Measurements from ENCODE around the gene NKTR. TPM values are rescaled to one million over a fixed set of nuclear protein-coding genes. Genes with fewer than 3 reads are reported as not detected.

NKTR gene
- total RNA-seq, 1 donor from 2014 or later: 41.7 TPM

DNA sequence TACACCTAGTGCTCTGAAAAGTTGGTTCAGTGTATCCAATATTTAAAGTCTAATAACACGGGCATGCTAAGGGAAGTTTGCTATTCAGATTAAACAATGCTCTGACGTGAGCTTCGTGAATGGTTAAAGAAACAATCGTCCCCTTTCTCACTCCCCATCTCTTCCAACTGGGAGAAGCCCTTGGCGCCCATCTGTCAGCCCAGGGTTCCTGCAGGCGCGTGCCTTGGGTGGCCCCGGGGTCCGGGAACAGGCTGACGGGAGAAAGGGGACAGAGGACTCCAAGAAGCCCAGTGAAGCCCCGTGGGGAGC is 19.1 kb upstream of the NKTR start:
- TF ChIP-seq, protein P1, sequence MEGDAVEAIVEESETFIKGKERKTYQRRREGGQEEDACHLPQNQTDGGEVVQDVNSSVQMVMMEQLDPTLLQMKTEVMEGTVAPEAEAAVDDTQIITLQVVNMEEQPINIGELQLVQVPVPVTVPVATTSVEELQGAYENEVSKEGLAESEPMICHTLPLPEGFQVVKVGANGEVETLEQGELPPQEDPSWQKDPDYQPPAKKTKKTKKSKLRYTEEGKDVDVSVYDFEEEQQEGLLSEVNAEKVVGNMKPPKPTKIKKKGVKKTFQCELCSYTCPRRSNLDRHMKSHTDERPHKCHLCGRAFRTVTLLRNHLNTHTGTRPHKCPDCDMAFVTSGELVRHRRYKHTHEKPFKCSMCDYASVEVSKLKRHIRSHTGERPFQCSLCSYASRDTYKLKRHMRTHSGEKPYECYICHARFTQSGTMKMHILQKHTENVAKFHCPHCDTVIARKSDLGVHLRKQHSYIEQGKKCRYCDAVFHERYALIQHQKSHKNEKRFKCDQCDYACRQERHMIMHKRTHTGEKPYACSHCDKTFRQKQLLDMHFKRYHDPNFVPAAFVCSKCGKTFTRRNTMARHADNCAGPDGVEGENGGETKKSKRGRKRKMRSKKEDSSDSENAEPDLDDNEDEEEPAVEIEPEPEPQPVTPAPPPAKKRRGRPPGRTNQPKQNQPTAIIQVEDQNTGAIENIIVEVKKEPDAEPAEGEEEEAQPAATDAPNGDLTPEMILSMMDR (IDR thresholded peaks at IDR 0.05): no peak
- no peaks in the 10 kb centered on the region for H3K27me3 ChIP-seq
- H3K9me3 ChIP-seq: no peaks in the 10 kb centered on the region
- intact Hi-C loops (cut with DNase I): loop anchor here (1.0 to 10.0 kb wide), 2 partner anchors 73 to 303 kb away; no protein-coding TSS in a partner anchor
- peaks cover 0 to 16% of the 10 kb centered on the region in 2 donors for H3K4me1 ChIP-seq
- H3K36me3 ChIP-seq: peaks cover 0 to 8% of the 10 kb centered on the region in 2 donors
- peak overlapping the region; percentile 84 to 90 for H3K27ac ChIP-seq
- peak overlapping the region; percentile 86 to 96 for H3K4me3 ChIP-seq
- DNase-seq (ENCODE audit: low spot score in 2 of 2): peak in 1 of 2 donors; percentile 12

DNA sequence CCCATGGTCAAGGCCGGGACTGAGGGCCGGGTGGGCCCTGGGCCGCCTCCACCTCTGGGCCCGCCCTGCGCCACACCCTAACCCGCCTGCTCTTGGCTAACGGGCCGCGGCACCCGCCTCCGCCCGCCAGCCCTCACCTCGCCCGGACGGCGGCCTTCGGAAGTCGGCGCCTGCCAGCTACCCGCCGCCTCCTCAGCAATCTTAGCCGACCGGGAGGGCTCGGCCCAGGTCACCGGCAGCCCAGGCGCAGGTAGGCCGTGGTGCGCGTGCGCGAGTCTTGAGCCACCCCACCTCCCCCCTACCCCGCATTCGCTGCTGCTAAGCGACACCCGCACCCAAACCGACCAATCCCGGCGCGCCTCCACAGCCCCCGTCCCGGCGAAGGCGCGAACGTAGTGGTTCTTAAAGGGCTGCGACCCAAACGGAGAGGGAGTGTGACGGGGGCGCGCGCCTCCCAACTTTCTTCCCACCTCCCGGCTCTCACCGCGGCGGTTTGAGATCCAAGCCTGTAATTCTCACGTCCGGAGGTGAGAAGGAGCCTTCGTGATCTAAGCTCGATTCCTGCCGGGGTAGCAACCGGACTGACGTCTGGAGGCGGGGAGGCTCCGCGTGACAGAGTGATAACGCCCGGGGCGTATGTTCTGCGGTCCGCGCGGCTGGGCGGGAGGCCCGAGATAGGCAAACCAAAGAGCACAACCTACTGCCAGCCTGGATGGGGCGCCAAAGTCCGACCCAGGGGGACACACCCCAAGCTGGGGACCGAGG is 18.6 kb upstream of the NKTR start, which contains the start of gene SEC22C:
Gene SEC22C (minus strand): TSS at position 259 of the 765 bp plus-strand sequence. CDS start 12,921 bp downstream, outside the sequence.
- DNase-seq (ENCODE audit: low spot score in 2 of 2): peak; percentile 84 to 98
- H3K27me3 ChIP-seq: no peaks in the 10 kb centered on the region
- TF ChIP-seq, protein P1 (IDR thresholded peaks at IDR 0.05): peak in 2 of 3 experiments; percentile 16 to 49
- H3K4me3 ChIP-seq: peak within 1 kb of the TSS; percentile 86 to 96
- H3K4me1 ChIP-seq: peaks cover 0 to 16% of the 10 kb centered on the region in 2 donors
- H3K9me3 ChIP-seq: no peaks in the 10 kb centered on the region
- peaks cover 0 to 8% of the 10 kb centered on the region in 2 donors for H3K36me3 ChIP-seq
- H3K27ac ChIP-seq: peak within 1 kb of the TSS; percentile 84 to 90
- intact Hi-C loops (cut with DNase I): loop anchor here (1.0 to 10.0 kb wide), 3 partner anchors 72 to 303 kb away; no protein-coding TSS in a partner anchor

DNA sequence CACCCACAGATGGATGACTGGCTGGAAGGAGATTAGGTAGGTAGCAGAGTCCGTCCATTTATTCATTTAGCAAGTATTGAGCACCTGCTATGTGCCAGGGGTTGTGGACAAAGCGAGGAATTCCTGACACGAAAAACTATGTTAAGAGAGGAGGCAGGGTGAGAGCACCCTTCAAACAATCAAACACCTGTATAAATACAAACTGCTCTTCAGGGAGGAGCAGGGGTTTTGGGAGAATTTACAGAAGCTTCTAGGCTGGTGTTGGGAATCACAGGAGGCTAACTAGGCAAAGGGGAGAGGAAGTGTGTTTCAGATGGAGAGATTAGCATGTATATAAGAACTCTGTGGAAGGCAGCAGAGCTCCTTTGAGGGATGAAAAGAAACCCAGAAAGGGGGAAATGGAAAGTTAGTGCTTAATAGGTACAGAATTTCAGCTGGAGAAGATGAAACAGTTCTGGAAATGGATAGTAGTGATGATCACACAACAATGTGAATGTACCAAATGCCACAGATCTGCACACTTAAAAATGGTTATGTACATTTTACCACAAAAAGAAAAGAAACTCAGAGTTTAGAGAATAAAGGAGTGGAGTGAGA is 17.9 kb upstream of the NKTR start:
- intact Hi-C loops (cut with DNase I): loop anchor here (2.0 to 10.0 kb wide), 2 partner anchors 164 to 302 kb away; no protein-coding TSS in a partner anchor
- TF ChIP-seq, protein P1 (IDR thresholded peaks at IDR 0.05): peak in 1 of 3 experiments; percentile 30
- H3K4me3 ChIP-seq: peak overlapping the region; percentile 86 to 96
- H3K9me3 ChIP-seq: no peaks in the 10 kb centered on the region
- H3K27ac ChIP-seq: peak overlapping the region; percentile 84 to 90
- H3K4me1 ChIP-seq: peaks cover 0 to 16% of the 10 kb centered on the region in 2 donors
- no peak for DNase-seq (ENCODE audit: low spot score in 2 of 2)
- H3K36me3 ChIP-seq: peaks cover 0 to 4% of the 10 kb centered on the region in 2 donors
- H3K27me3 ChIP-seq: no peaks in the 10 kb centered on the region

DNA sequence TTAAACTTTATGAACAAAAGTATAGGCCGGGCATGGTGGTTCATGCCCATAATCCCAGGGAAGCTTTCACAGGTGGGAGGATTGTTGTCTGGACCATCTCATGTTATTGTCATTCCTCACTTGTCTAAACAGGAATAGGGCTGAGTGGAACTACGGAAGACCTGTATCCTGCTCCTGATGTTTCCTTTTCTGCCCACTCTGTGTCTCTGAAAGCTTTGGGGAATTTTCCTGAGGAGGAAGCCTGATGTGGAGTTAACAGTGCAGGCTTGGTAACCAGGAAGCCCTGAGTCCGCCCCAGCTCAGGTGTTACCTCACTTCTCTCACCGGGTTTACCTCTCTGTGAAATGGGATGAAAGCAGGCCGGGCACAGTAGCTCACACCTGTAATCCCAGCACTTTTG is 11.9 kb upstream of the NKTR start:
- H3K4me1 ChIP-seq: peaks cover 0 to 8% of the 10 kb centered on the region in 2 donors
- H3K27ac ChIP-seq: no peak overlapping the region
- TF ChIP-seq, protein P1 (IDR thresholded peaks at IDR 0.05): no peak
- no peaks in the 10 kb centered on the region for H3K27me3 ChIP-seq
- no peak for DNase-seq (ENCODE audit: low spot score in 2 of 2)
- no peaks in the 10 kb centered on the region for H3K9me3 ChIP-seq
- H3K4me3 ChIP-seq: no peak overlapping the region
- H3K36me3 ChIP-seq: no peaks in the 10 kb centered on the region
- intact Hi-C loops (cut with DNase I): loop anchor here (10.0 kb wide), 1 partner anchor 296 kb away; no protein-coding TSS in a partner anchor

DNA sequence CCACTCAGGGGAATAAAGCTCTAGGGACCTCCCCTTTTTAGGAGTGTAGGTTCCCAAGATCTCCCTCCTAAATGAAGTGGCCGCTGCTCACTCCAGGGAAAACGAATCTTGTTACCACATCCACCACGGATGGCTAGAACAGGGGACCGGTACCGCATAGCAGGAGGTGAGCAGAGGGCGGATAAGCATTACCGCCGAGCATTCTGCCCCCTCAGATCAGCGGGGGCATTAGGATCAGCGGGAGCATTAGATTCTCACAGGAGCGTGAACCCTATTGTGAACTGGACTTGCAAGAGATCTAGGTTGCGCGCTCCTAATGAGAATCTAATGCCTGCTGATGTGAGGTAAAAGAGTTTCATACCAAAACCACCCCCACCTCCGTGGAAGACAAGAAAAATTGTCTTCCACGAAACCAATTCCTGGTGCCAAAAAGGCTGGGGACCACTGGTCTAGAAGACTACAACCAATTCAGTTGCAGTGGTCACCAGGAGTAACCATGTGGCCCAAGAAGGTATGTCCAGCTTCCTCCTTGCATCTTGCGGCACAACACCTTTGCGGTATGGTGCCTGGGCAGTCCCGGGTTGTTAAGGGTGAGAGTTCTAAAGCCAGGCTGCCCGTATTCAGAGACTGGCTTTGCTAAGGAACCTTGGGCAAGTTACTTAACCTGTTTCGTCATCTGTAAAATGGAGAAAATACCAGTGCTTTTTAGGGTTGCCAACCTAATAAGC is 10.9 kb upstream of the NKTR start:
- Histone ChIP-seq H3K4me1 (peaks cover 0 to 8% of the 10 kb centered on the region in 2 donors), H3K27me3 (no peaks in the 10 kb centered on the region), H3K9me3 (no peaks in the 10 kb centered on the region), H3K4me3 (peak overlapping the region in 1 of 2 donors; percentile 93), H3K36me3 (peaks cover 1% of the 10 kb centered on the region in 2 donors), H3K27ac (peak overlapping the region in 1 of 2 donors; percentile 91)
- intact Hi-C loops (cut with DNase I): loop anchor here (1.0 to 10.0 kb wide), 2 partner anchors 11 to 295 kb away; partner anchors contain the start of gene NKTR
- no peak for DNase-seq (ENCODE audit: low spot score in 2 of 2)
- TF ChIP-seq, protein P1 (IDR thresholded peaks at IDR 0.05): no peak

Measured in ascending aorta (tissue), 2 donors.